BJ (cell line): ENCODE results near the gene CETN2. TPM values are rescaled to one million over a fixed set of nuclear protein-coding genes. Genes with fewer than 3 reads are reported as not detected.

Experiments
- CTCF ChIA-PET: fragments of 350-600 bp; formaldehyde crosslinking; extraction: SDS; loops from one replicate; lab custom pipeline; 2021; ENCODE audit warnings: antibody characterized with exemption, inconsistent platforms; lab: Yijun Ruan, JAX
- POLR2A ChIA-PET: fragments of 300-600 bp; sonication (Branson Sonifier 250); formaldehyde crosslinking; extraction: SDS; loops from one replicate; lab custom pipeline; 2021; ENCODE audit warnings: antibody characterized with exemption; lab: Charles Lee
- DNase-seq: peaks from one replicate; pipeline ENCODE4 v3.0.0-alpha.2; 2011; ENCODE audit warnings: low read depth
- H3K27me3 ChIP-seq: 2 replicates; pipeline ENCODE4 v1.6.0; 2011; ENCODE audit warnings: low read length; ENCODE audit not compliant: control insufficient read depth, insufficient read depth
- H3K36me3 ChIP-seq: 2 replicates; pipeline ENCODE4 v1.5.1; 2011; ENCODE audit warnings: low read length; ENCODE audit not compliant: control insufficient read depth, insufficient read depth
- H3K4me3 ChIP-seq: 2 replicates; pipeline ENCODE4 v1.5.1; 2011; ENCODE audit warnings: low read depth, mild to moderate bottlenecking, control low read depth, low read length
- polyA plus RNA-seq: library from polyadenylated mRNA; depleted of rRNA; stranded (reverse); fragments of >200 nt; gene quantifications from 2 replicates; pipeline ENCODE4 v1.2.3, GENCODE V29; 2011
- TF ChIP-seq, protein P1 (sequence below): IDR thresholded peaks from 2 replicates; pipeline ENCODE4 v1.5.1; 2011; ENCODE audit warnings: low read depth, mild to moderate bottlenecking, control low read depth, inconsistent platforms, low read length, moderate library complexity; ENCODE audit not compliant: insufficient read depth

CETN2 gene
- polyA plus RNA-seq, 1 experiment = 19.1 TPM

DNA sequence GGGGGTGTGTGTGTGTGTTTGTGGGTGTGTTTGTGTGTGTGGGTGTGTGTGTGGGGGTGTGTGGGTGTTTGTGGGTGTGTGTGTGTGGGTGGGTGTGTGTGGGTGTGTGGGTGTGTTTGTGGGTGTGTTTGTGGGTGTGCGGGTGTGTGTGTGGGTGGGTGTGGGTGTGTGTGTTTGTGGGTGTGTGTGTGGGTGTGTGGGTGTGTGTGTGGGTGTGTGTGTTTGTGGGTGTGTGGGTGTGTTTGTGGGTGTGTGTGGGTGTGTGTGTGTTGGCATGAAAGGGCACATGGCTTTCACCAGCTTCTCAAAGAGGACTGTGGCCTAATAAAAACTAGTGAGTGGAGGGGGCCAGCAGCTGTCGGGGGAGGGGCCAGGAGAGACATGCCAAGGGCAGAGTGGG is 42.0 kb upstream of the CETN2 start:
- no peaks in the 10 kb centered on the region for H3K27me3 ChIP-seq
- POLR2A ChIA-PET = no interaction called here
- peaks cover 2% of the 10 kb centered on the region for H3K36me3 ChIP-seq
- CTCF ChIA-PET = no interaction called here
- H3K4me3 ChIP-seq = no peak overlapping the region
- DNase-seq = no peak
- TF ChIP-seq, protein P1, sequence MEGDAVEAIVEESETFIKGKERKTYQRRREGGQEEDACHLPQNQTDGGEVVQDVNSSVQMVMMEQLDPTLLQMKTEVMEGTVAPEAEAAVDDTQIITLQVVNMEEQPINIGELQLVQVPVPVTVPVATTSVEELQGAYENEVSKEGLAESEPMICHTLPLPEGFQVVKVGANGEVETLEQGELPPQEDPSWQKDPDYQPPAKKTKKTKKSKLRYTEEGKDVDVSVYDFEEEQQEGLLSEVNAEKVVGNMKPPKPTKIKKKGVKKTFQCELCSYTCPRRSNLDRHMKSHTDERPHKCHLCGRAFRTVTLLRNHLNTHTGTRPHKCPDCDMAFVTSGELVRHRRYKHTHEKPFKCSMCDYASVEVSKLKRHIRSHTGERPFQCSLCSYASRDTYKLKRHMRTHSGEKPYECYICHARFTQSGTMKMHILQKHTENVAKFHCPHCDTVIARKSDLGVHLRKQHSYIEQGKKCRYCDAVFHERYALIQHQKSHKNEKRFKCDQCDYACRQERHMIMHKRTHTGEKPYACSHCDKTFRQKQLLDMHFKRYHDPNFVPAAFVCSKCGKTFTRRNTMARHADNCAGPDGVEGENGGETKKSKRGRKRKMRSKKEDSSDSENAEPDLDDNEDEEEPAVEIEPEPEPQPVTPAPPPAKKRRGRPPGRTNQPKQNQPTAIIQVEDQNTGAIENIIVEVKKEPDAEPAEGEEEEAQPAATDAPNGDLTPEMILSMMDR = no peak

GRCh38 chrX:152871260-152871659 is 40.7 kb upstream of the CETN2 start:
- CTCF ChIA-PET = no interaction called here
- H3K36me3 ChIP-seq = peaks cover 2% of the 10 kb centered on the region
- no peak for DNase-seq
- H3K27me3 ChIP-seq = no peaks in the 10 kb centered on the region
- POLR2A ChIA-PET = no interaction called here
- H3K4me3 ChIP-seq = no peak overlapping the region
- TF ChIP-seq, protein P1 = no peak

DNA sequence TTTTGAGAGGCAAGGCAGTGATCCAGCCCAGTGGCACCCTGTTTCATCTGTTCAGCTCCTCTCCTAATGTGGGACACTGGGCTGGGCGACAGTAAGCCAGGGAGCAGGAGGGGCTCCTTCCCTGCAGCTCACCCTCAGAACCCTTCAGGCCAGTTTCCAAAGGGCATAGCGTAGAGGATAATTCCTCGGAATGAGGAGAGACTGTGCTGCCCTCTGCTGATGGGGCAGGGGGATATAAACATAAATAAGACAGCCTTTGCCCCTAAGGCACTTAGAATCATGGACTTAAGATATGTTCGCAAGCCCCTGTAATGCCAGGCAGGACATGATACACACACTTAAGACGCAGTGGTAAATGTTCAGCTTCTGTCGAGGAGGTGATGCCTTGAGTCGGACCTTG is 39.4 kb upstream of the CETN2 start:
- Histone ChIP-seq H3K27me3 (no peaks in the 10 kb centered on the region), H3K4me3 (no peak overlapping the region), H3K36me3 (peaks cover 4% of the 10 kb centered on the region)
- ChIA-PET POLR2A (no interaction called here), CTCF (no interaction called here)
- no peak for DNase-seq
- TF ChIP-seq, protein P1 = no peak

GRCh38 chrX:152866386-152866785 is 35.8 kb upstream of the CETN2 start:
- no peak overlapping the region for H3K4me3 ChIP-seq
- no peak for DNase-seq
- ChIA-PET POLR2A (no interaction called here), CTCF (no interaction called here)
- H3K27me3 ChIP-seq = no peaks in the 10 kb centered on the region
- H3K36me3 ChIP-seq = peaks cover 6% of the 10 kb centered on the region
- TF ChIP-seq, protein P1 = no peak

- Histone ChIP-seq H3K27me3 (no peaks in the 10 kb centered on the region), H3K4me3 (no peak overlapping the region), H3K36me3 (peaks cover 6% of the 10 kb centered on the region)
- TF ChIP-seq, protein P1 = no peak
- DNase-seq = no peak
- CTCF ChIA-PET = no interaction called here
- POLR2A ChIA-PET = no interaction called here
Observed at GRCh38 chrX:152865232-152865920, 34.8 kb upstream of the CETN2 start.
